Epithelial cell of proximal tubule (primary cell): ENCODE measurements around the gene GPRIN1. TPM values are rescaled to one million over a fixed set of nuclear protein-coding genes. Genes with fewer than 3 reads are reported as not detected.

ENCODE experiments used
- DNase-seq: peaks from one replicate; pipeline ENCODE4 v3.0.0-alpha.2; 2011; ENCODE audit warnings: low read depth
- H3K4me3 ChIP-seq: 2 replicates; pipeline ENCODE4 v1.5.1; 2011; ENCODE audit warnings: low read depth, mild to moderate bottlenecking, low read length
- CTCF ChIP-seq: conservative IDR thresholded peaks from 2 replicates; pipeline ENCODE4 v1.5.1; 2012; ENCODE audit warnings: low read depth, mild to moderate bottlenecking, low read length
- total RNA-seq: library from RNA; depleted of rRNA; stranded (reverse); fragments of >200 nt; gene quantifications from 2 replicates; pipeline ENCODE4 v1.2.3, GENCODE V29; 2015

The GPRIN1 gene
- total RNA-seq, 1 donor from 2014 or later = 34.0 TPM

- no peak for DNase-seq
- no peak for TF ChIP-seq CTCF
- H3K4me3 ChIP-seq = no peak overlapping the region
Observed at GRCh38 chr5:176597417-176598389, 12.3 kb downstream of the GPRIN1 start.

- no peak overlapping the region for H3K4me3 ChIP-seq
- TF ChIP-seq CTCF = no peak
- DNase-seq = no peak
Observed at GRCh38 chr5:176596689-176597416, 13.1 kb downstream of the GPRIN1 start.

- no peak for TF ChIP-seq CTCF
- no peak for DNase-seq
- H3K4me3 ChIP-seq = no peak overlapping the region
Observed at GRCh38 chr5:176596069-176596644, 13.8 kb downstream of the GPRIN1 start.

GRCh38 chr5:176595386-176595943 is 14.5 kb downstream of the GPRIN1 start:
- no peak for DNase-seq
- H3K4me3 ChIP-seq = no peak overlapping the region
- TF ChIP-seq CTCF = no peak

- no peak overlapping the region for H3K4me3 ChIP-seq
- DNase-seq = no peak
- no peak for TF ChIP-seq CTCF
Observed at GRCh38 chr5:176594554-176594953, 15.4 kb downstream of the GPRIN1 start.

- DNase-seq = no peak
- TF ChIP-seq CTCF = peak; percentile 15
- H3K4me3 ChIP-seq = no peak overlapping the region
Observed at GRCh38 chr5:176593273-176593869, 16.6 kb downstream of the GPRIN1 start.
